ENCODE results near the gene LIPC. TPM values are rescaled to one million over a fixed set of nuclear protein-coding genes. Genes with fewer than 3 reads are reported as not detected.

Gene LIPC
- total and polyA plus RNA-seq, 7 experiments from 2014 or later, result 0.46 to 5.1 (median 0.77) TPM

DNA sequence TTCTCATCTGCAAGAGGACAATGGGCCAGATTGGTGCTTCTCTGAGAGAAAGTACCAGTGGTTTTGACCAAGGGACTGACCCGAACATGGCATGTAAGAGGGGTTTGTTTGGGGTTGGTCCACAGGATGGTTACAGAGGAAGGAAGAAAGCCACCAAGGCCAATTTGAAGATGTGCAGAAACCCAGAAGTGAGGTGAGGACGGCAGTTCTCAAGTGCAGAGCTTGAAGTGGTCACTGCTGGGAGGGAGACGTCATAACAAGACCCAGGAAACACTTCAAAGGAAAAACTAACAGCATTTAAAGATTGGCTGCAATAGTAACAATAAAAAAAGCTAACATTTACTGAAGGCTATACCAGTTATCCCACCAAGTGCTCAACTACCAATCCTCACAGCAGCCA lies 29.1 kb downstream of the LIPC start:
- CTCF ChIA-PET, result interaction anchor here (0.6 kb wide), 1 partner anchor 14 kb away, joined by 3 read pairs; no protein-coding TSS in a partner anchor
- peaks cover 29 to 76% (median 63%) of the 10 kb centered on the region in 7 donors for H3K4me1 Mint-ChIP-seq
- H3K36me3 ChIP-seq (ENCODE audit: control insufficient read depth in 2 of 3, insufficient read depth in 3 of 3, low read length in 3 of 3), result no peaks in the 10 kb centered on the region
- H3K4me1 ChIP-seq (ENCODE audit: control insufficient read depth in 2 of 2, insufficient read depth in 2 of 2, low read length in 2 of 2), result peaks cover 11 to 27% of the 10 kb centered on the region in 2 donors
- ATAC-seq (no peak), DNase-seq (no peak)
- H3K27ac ChIP-seq (ENCODE audit: low read depth, low read length), result no peak overlapping the region
- H3K27ac Mint-ChIP-seq, result peak overlapping the region in 2 of 9 donors; percentile 26 to 55
- peaks cover 0 to 17% (median 0%) of the 10 kb centered on the region in 5 donors for H3K36me3 Mint-ChIP-seq
- H3K4me3 ChIP-seq (ENCODE audit: low read length), result no peak overlapping the region
- POLR2A ChIA-PET, result no interaction called here
- H3K4me3 Mint-ChIP-seq, result no peak overlapping the region
- no peaks in the 10 kb centered on the region for H3K27me3 Mint-ChIP-seq
- peaks cover 0 to 3% (median 0%) of the 10 kb centered on the region in 11 donors for H3K9me3 Mint-ChIP-seq
- no peaks in the 10 kb centered on the region for H3K27me3 ChIP-seq (ENCODE audit: control insufficient read depth in 2 of 2, insufficient read depth in 2 of 2, low read length in 2 of 2)
- intact Hi-C loops (cut with micrococcal nuclease), result no loop called here
- no peaks in the 10 kb centered on the region for H3K9me3 ChIP-seq (ENCODE audit: control insufficient read depth in 2 of 3, low read length in 3 of 3)

DNA sequence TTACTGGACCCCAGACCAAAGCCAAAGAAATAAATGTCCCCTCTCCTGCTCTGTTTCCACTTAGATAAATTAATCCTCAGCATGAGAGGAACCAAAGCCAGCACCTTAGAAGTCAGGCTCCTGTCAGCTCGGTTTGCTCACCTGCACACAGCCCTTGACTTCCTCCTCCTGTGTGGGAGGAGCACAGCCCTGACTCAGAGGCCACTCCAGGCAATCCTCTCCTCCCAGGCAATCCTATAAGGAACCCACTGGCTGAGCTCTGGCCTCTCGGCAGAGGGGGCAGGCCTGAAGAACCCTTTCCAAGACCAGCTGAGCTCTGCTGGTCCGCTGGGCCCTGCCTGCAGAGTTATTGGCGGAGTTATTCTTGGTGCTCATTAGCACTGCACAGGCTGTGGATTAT lies 30.8 kb downstream of the LIPC start:
- DNase-seq (no peak), ATAC-seq (no peak)
- peaks cover 29 to 72% (median 61%) of the 10 kb centered on the region in 7 donors for H3K4me1 Mint-ChIP-seq
- H3K4me3 Mint-ChIP-seq, result peak overlapping the region in 3 of 10 donors; percentile 0 to 43 (median 0)
- no peaks in the 10 kb centered on the region for H3K27me3 Mint-ChIP-seq
- Histone ChIP-seq H3K4me1 (ENCODE audit: control insufficient read depth in 2 of 2, insufficient read depth in 2 of 2, low read length in 2 of 2) (peaks cover 10 to 27% of the 10 kb centered on the region in 2 donors), H3K27me3 (ENCODE audit: control insufficient read depth in 2 of 2, insufficient read depth in 2 of 2, low read length in 2 of 2) (no peaks in the 10 kb centered on the region), H3K36me3 (ENCODE audit: control insufficient read depth in 2 of 3, insufficient read depth in 3 of 3, low read length in 3 of 3) (no peaks in the 10 kb centered on the region), H3K27ac (ENCODE audit: low read depth, low read length) (no peak overlapping the region), H3K4me3 (ENCODE audit: low read length) (no peak overlapping the region), H3K9me3 (ENCODE audit: control insufficient read depth in 2 of 3, low read length in 3 of 3) (no peaks in the 10 kb centered on the region)
- peaks cover 0 to 2% (median 0%) of the 10 kb centered on the region in 11 donors for H3K9me3 Mint-ChIP-seq
- CTCF ChIA-PET, result no interaction called here
- intact Hi-C loops (cut with micrococcal nuclease), result no loop called here
- POLR2A ChIA-PET, result no interaction called here
- H3K36me3 Mint-ChIP-seq, result peaks cover 0 to 16% (median 0%) of the 10 kb centered on the region in 5 donors
- peak overlapping the region in 5 of 9 donors; percentile 0 to 66 (median 58) for H3K27ac Mint-ChIP-seq

DNA sequence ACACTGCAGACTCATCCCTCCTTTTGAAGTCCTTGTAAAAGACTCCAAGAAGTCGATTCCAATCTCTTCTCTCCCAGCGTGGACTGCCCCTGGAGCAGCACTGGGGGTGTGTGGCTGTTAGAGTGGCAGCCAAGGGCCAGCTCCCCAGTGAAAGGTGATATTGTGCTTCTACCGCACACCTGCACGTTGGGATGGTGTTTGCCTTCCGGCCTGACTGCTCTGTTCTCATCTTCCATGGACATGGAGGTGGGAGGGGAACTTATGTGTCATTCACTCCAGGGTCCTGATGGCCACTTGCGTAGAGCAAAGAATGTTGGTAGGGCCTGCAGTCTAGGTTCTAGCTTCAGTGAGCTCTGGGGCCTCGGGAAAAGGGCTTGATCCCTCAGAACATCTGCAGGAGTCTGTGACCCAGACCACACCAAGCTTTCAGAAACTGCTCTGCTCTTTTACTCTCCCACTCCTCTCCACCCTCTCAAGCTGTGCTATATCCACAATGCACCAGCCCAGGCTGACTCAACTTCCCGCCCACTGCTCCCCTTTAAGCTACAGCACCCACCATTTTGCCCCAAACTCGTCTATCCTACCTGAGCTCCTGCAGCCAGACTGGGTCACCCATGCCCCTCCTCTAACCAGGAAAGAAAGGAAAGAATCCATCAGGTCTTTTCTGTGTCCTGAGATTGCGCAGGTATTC lies 31.3 kb downstream of the LIPC start:
- no peaks in the 10 kb centered on the region for H3K27me3 ChIP-seq (ENCODE audit: control insufficient read depth in 2 of 2, insufficient read depth in 2 of 2, low read length in 2 of 2)
- H3K36me3 Mint-ChIP-seq, result peaks cover 0 to 14% (median 0%) of the 10 kb centered on the region in 5 donors
- H3K4me3 ChIP-seq (ENCODE audit: low read length), result no peak overlapping the region
- H3K27ac ChIP-seq (ENCODE audit: low read depth, low read length), result no peak overlapping the region
- ChIA-PET CTCF (interaction anchor here (1.4 kb wide), 1 partner anchor 44 kb away, joined by 3 read pairs; no protein-coding TSS in a partner anchor), POLR2A (no interaction called here)
- H3K27me3 Mint-ChIP-seq, result no peaks in the 10 kb centered on the region
- H3K27ac Mint-ChIP-seq, result peak overlapping the region in 6 of 9 donors; percentile 2 to 80 (median 36)
- H3K4me1 ChIP-seq (ENCODE audit: control insufficient read depth in 2 of 2, insufficient read depth in 2 of 2, low read length in 2 of 2), result peaks cover 4 to 26% of the 10 kb centered on the region in 2 donors
- peak overlapping the region in 2 of 10 donors; percentile 8 to 22 for H3K4me3 Mint-ChIP-seq
- intact Hi-C loops (cut with micrococcal nuclease), result no loop called here
- H3K36me3 ChIP-seq (ENCODE audit: control insufficient read depth in 2 of 3, insufficient read depth in 3 of 3, low read length in 3 of 3), result no peaks in the 10 kb centered on the region
- no peak for ATAC-seq
- DNase-seq, result no peak
- H3K4me1 Mint-ChIP-seq, result peaks cover 24 to 68% (median 55%) of the 10 kb centered on the region in 7 donors
- no peaks in the 10 kb centered on the region for H3K9me3 ChIP-seq (ENCODE audit: control insufficient read depth in 2 of 3, low read length in 3 of 3)
- peaks cover 0 to 2% (median 0%) of the 10 kb centered on the region in 11 donors for H3K9me3 Mint-ChIP-seq

DNA sequence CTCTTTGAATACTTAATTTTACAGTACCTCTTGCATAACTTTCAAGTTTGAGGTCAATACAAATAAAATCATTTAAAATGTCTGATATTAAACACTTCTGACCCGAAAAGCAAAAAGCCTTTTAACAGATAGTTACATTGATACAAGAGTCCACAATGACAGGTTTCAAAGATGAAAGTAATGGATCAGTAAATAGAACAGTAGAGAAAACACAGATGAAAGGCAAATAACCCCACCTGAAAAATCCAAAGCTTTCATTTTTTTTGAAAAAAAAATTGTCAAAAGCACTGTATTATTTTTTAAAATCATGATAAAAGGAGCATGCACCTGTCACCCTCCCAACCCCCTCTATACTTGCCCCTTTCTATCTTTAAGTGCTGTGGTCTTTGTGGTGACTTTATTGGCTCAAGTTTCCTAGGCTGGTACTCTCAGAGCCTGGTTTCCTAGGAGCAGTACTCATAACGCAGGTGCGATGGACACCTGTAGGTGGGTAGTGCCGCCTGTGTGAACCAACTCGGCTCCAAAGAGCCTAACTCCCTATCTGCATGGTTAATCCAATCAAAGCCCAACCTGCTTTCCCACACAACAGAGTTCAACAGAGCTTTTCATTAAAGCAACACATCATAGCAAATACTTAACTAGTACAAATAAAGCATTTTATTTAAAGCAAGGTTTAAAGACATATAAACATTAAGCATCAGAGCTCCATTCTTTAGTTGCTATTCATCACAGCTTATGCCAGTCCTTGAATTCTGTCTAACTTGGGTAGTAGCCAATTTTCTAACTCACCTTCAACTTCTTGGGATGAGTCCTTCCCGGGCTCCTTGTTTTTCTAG lies 32.2 kb downstream of the LIPC start:
- peaks cover 0 to 18% of the 10 kb centered on the region in 2 donors for H3K4me1 ChIP-seq (ENCODE audit: control insufficient read depth in 2 of 2, insufficient read depth in 2 of 2, low read length in 2 of 2)
- H3K9me3 ChIP-seq (ENCODE audit: control insufficient read depth in 2 of 3, low read length in 3 of 3), result no peaks in the 10 kb centered on the region
- no peak overlapping the region for H3K27ac ChIP-seq (ENCODE audit: low read depth, low read length)
- ATAC-seq (no peak), DNase-seq (no peak)
- no peaks in the 10 kb centered on the region for H3K27me3 ChIP-seq (ENCODE audit: control insufficient read depth in 2 of 2, insufficient read depth in 2 of 2, low read length in 2 of 2)
- H3K4me3 ChIP-seq (ENCODE audit: low read length), result no peak overlapping the region
- H3K9me3 Mint-ChIP-seq, result peaks cover 0 to 2% (median 0%) of the 10 kb centered on the region in 11 donors
- peak overlapping the region; percentile 12 to 80 (median 42) for H3K27ac Mint-ChIP-seq
- intact Hi-C loops (cut with micrococcal nuclease), result no loop called here
- no peaks in the 10 kb centered on the region for H3K36me3 ChIP-seq (ENCODE audit: control insufficient read depth in 2 of 3, insufficient read depth in 3 of 3, low read length in 3 of 3)
- H3K4me1 Mint-ChIP-seq, result peaks cover 15 to 58% (median 46%) of the 10 kb centered on the region in 7 donors
- H3K27me3 Mint-ChIP-seq, result no peaks in the 10 kb centered on the region
- ChIA-PET CTCF (interaction anchor here (1.4 kb wide), 1 partner anchor 45 kb away, joined by 3 read pairs; no protein-coding TSS in a partner anchor), POLR2A (no interaction called here)
- no peak overlapping the region for H3K4me3 Mint-ChIP-seq
- H3K36me3 Mint-ChIP-seq, result peaks cover 0 to 14% (median 0%) of the 10 kb centered on the region in 5 donors

DNA sequence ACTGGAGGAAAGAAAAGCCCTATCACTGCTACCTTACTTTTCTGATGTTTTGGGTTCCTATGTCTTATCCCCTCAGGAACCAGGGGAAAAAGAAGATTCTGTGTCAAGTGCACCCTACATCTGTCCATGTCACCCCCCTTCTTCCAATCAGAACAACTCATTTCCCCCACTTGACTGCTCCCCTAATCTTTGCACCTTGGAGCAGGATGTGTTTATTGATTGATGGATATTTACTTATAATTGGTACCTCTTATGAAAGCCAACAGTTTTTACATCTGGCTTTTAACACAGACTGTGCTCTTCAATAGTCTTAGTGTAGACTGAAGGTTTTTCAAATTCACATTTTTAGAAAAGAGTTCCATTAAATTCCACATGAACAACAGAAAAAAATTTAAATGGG lies 33.3 kb downstream of the LIPC start:
- intact Hi-C loops (cut with micrococcal nuclease), result no loop called here
- H3K9me3 Mint-ChIP-seq, result peaks cover 0 to 2% (median 0%) of the 10 kb centered on the region in 11 donors
- H3K4me1 ChIP-seq (ENCODE audit: control insufficient read depth in 2 of 2, insufficient read depth in 2 of 2, low read length in 2 of 2), result peaks cover 0 to 8% of the 10 kb centered on the region in 2 donors
- no peak overlapping the region for H3K27ac ChIP-seq (ENCODE audit: low read depth, low read length)
- H3K4me1 Mint-ChIP-seq, result peaks cover 10 to 58% (median 37%) of the 10 kb centered on the region in 7 donors
- no peak for ATAC-seq
- H3K4me3 Mint-ChIP-seq, result no peak overlapping the region
- H3K27ac Mint-ChIP-seq, result peak overlapping the region in 1 of 9 donors; percentile 75
- H3K36me3 ChIP-seq (ENCODE audit: control insufficient read depth in 2 of 3, insufficient read depth in 3 of 3, low read length in 3 of 3), result no peaks in the 10 kb centered on the region
- no peak overlapping the region for H3K4me3 ChIP-seq (ENCODE audit: low read length)
- no peaks in the 10 kb centered on the region for H3K27me3 Mint-ChIP-seq
- no peaks in the 10 kb centered on the region for H3K27me3 ChIP-seq (ENCODE audit: control insufficient read depth in 2 of 2, insufficient read depth in 2 of 2, low read length in 2 of 2)
- DNase-seq, result no peak
- no peaks in the 10 kb centered on the region for H3K9me3 ChIP-seq (ENCODE audit: control insufficient read depth in 2 of 3, low read length in 3 of 3)
- ChIA-PET POLR2A (no interaction called here), CTCF (no interaction called here)
- peaks cover 0 to 14% (median 0%) of the 10 kb centered on the region in 5 donors for H3K36me3 Mint-ChIP-seq

DNA sequence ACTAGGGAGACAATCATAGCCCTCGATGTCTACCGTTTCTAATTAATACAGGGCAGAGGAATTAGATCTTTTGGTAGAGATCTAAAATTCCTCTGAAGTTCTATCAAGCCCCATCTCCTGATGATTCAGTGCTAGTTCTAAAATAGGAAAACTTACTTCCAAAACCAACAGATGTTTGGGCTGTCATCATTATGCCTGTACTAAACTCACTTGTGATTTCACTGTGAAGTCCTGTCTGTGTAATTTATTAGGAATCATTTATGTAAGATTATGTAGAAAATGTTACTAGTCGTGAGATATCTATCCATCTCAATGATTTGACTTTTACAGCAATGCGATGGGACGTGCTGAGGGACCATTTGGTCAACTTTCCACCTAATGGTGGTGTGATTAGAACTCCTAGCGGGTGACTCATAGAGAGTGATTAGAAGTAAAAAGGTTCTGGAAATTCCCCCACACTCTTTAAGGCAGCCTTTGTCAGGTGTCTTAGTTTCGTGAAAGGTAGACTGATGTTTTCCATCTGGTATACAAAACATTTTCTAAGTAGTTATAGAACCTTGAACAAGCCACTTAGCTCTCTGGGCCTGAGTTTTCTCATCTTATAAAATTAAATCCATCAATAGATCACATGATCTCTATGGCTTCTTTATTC lies 34.2 kb downstream of the LIPC start:
- Mint-ChIP-seq H3K36me3 (peaks cover 0 to 14% (median 0%) of the 10 kb centered on the region in 5 donors), H3K27me3 (no peaks in the 10 kb centered on the region), H3K27ac (peak overlapping the region in 2 of 9 donors; percentile 38 to 75), H3K4me1 (peaks cover 10 to 53% (median 27%) of the 10 kb centered on the region in 7 donors), H3K4me3 (no peak overlapping the region), H3K9me3 (no peaks in the 10 kb centered on the region)
- ChIA-PET POLR2A (no interaction called here), CTCF (no interaction called here)
- peaks cover 0 to 7% of the 10 kb centered on the region in 2 donors for H3K4me1 ChIP-seq (ENCODE audit: control insufficient read depth in 2 of 2, insufficient read depth in 2 of 2, low read length in 2 of 2)
- H3K27me3 ChIP-seq (ENCODE audit: control insufficient read depth in 2 of 2, insufficient read depth in 2 of 2, low read length in 2 of 2), result no peaks in the 10 kb centered on the region
- H3K36me3 ChIP-seq (ENCODE audit: control insufficient read depth in 2 of 3, insufficient read depth in 3 of 3, low read length in 3 of 3), result no peaks in the 10 kb centered on the region
- intact Hi-C loops (cut with micrococcal nuclease), result no loop called here
- DNase-seq, result no peak
- no peak for ATAC-seq
- H3K9me3 ChIP-seq (ENCODE audit: control insufficient read depth in 2 of 3, low read length in 3 of 3), result no peaks in the 10 kb centered on the region
- H3K4me3 ChIP-seq (ENCODE audit: low read length), result no peak overlapping the region
- no peak overlapping the region for H3K27ac ChIP-seq (ENCODE audit: low read depth, low read length)

Measured in naive thymus-derived CD4-positive, alpha-beta T cell (primary cell).